Measurements from ENCODE around the gene MSLN. TPM values are rescaled to one million over a fixed set of nuclear protein-coding genes. Genes with fewer than 3 reads are reported as not detected.

MSLN gene
- total RNA-seq, 1 donor from 2014 or later: 0.91 TPM

- Histone ChIP-seq H3K36me3 (no peaks in the 10 kb centered on the region), H3K4me1 (no peaks in the 10 kb centered on the region), H3K4me3 (no peak overlapping the region), H3K27me3 (ENCODE audit: low read depth) (peaks cover 65% of the 10 kb centered on the region), H3K27ac (replicated peaks) (no peak overlapping the region), H3K9me3 (replicated peaks) (no peaks in the 10 kb centered on the region)
- no peak for DNase-seq
- intact Hi-C loops (cut with micrococcal nuclease): no loop called here
- TF ChIP-seq, protein P1, sequence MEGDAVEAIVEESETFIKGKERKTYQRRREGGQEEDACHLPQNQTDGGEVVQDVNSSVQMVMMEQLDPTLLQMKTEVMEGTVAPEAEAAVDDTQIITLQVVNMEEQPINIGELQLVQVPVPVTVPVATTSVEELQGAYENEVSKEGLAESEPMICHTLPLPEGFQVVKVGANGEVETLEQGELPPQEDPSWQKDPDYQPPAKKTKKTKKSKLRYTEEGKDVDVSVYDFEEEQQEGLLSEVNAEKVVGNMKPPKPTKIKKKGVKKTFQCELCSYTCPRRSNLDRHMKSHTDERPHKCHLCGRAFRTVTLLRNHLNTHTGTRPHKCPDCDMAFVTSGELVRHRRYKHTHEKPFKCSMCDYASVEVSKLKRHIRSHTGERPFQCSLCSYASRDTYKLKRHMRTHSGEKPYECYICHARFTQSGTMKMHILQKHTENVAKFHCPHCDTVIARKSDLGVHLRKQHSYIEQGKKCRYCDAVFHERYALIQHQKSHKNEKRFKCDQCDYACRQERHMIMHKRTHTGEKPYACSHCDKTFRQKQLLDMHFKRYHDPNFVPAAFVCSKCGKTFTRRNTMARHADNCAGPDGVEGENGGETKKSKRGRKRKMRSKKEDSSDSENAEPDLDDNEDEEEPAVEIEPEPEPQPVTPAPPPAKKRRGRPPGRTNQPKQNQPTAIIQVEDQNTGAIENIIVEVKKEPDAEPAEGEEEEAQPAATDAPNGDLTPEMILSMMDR (IDR thresholded peaks at IDR 0.05; ENCODE audit: borderline replicate concordance): no peak
These were observed 37.2 kb downstream of the MSLN start for GRCh38 chr16:797686-798085.

DNA sequence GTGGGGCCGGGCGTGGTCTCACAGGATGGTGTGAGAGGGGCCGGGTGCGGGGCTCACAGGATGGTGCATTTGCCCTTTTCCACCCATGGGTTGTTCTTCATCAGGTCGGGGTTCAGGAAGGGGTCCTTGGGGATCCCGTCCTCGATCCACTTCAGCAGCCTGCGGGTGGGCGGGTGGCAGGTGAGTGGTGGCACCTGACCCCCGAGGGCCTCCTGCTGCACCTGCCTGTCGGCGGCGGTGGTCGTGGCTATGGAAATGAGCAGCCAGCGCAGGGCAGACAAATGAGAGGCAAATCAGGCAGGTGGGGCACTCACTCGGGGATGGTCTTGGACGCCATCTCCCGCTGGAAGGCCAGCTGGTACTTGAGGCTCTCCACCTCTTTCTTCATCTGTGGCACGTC is 38.1 kb downstream of the MSLN start:
- Histone ChIP-seq H3K36me3 (no peaks in the 10 kb centered on the region), H3K27me3 (ENCODE audit: low read depth) (peaks cover 74% of the 10 kb centered on the region), H3K27ac (replicated peaks) (no peak overlapping the region), H3K4me1 (no peaks in the 10 kb centered on the region), H3K9me3 (replicated peaks) (no peaks in the 10 kb centered on the region), H3K4me3 (no peak overlapping the region)
- intact Hi-C loops (cut with micrococcal nuclease): no loop called here
- TF ChIP-seq, protein P1 (IDR thresholded peaks at IDR 0.05; ENCODE audit: borderline replicate concordance): no peak
- DNase-seq: no peak

DNA sequence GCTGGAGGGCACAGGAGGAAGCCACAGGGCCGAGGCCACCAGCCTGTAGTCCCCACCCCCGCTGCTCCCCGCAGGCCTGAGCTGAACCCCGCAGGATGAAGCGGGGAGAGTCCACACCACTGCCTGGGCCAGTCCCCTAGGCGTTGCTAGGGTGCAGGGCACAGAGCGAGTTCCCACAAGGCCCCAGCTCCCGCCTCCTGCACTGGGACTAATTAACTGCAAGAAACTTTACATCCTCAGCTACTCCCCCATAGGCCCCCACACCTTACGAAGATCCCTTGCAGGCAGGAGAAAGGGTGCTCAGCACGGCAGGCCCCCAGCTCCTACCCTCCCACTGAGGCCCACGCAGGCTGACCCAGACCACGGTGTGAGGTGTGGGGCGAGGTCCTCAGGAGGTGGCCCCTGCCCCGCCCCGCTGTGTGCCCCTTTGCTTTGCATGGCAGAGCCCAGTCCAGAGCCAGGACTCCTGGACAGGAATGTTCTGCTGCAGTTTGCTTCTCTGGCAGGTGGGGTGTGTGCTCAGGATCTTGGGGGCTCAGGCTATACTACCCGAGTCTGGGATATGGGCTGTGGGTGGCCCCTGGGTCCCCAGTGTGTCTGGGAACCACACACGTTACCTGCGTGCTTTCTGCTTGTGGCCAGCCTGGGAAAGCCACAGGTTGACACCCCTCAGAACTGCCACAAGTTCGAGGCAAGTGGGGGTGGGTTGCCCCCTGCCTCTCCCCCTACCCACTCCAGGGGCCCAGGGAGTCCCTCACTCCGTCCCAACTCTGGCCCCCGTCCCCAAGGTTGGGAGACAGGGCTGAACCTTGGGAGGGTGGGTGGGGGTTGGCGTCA is 38.8 kb downstream of the MSLN start:
- Histone ChIP-seq H3K4me1 (no peaks in the 10 kb centered on the region), H3K27ac (replicated peaks) (no peak overlapping the region), H3K36me3 (no peaks in the 10 kb centered on the region), H3K27me3 (ENCODE audit: low read depth) (peaks cover 74% of the 10 kb centered on the region), H3K4me3 (no peak overlapping the region), H3K9me3 (replicated peaks) (no peaks in the 10 kb centered on the region)
- TF ChIP-seq, protein P1 (IDR thresholded peaks at IDR 0.05; ENCODE audit: borderline replicate concordance): no peak
- intact Hi-C loops (cut with micrococcal nuclease): no loop called here
- no peak for DNase-seq

DNA sequence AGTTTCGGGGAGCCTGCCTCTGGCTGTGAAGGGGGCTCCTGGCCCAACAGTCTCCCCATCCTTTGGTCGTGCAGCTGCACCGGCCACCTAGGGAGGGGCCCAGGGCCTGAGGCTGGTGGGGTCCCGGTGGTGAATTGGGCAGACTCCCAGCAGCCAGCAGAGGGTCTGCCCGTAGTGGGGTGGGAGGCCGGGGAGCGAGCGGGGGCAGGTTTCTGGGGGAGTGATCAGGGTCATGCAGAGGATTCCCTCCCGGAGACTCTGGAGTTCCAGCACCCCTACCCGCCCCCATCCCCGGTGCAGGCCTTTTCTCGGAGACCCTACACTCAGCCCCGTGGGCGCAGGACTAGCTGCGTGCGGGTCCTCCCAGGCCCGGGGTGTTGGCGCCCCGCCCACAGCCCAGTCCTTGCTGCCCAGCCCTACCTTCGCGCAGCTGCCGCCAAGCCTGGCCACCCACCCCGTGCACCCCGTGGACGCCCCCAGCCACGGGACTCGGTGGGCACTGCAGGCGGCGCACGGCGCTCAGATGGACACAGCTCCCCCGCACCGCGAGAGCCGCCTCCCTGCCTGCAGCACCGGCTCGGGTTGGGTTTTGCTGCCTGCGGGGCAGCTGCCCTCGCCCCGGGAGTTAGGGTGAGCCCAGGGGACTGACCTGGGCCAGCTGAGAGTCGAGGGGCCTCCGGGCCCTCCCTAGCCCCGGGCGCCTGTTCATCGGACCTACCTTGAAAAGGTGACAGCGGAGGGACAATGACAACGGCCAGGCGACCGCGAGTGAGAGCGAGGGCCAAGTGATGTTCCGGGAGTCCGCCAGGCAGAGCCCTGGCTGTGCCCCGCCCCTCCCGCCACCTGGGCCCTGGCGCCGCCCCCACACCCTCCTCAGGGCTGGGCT is 39.7 kb downstream of the MSLN start, which contains the start of gene GNG13:
TSS of gene GNG13 (minus strand) at position 787 of the 886 bp plus-strand sequence. CDS start 1,657 bp downstream, outside the sequence.
- DNase-seq: no peak
- TF ChIP-seq, protein P1 (IDR thresholded peaks at IDR 0.05; ENCODE audit: borderline replicate concordance): no peak
- intact Hi-C loops (cut with micrococcal nuclease): no loop called here

DNA sequence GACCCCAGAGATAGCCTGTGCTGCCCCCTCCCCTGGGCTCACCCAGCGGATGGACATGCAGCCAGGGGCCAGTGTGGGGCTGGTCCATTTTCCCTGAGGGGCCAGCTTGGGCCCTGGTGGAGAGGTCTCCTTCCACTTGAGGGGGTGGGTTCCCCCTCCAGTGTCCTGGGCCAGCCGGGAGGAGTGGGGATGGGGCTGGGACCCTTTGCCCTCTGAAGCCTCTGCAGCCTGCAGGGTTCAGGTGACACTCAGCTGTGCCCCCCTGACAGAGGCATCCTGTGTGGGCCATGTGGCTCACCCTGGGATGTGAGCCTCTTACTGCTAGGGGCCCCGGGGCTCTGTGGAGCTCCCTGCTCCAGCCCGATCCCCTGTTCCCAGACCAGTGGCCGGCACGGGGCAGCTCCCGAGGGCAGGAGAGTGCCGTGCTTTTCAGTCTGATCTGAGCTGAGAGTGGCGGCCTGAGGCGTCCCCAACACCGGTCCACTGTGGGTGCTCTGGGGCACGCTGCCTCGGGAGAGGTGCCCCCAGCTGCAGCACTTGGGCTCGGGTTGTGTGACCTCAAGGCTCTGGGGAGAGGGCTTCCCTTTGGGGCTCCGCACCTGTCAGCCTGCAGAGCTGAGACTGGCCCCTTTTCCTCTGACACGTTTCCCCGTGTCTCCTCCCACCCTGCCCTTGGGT is 40.4 kb downstream of the MSLN start:
- no peak for DNase-seq
- intact Hi-C loops (cut with micrococcal nuclease): no loop called here

More for the DNA sequence above, 39.7 kb downstream of the MSLN start, which contains the start of gene GNG13:
- Histone ChIP-seq H3K27ac (replicated peaks) (no peak within 1 kb of the TSS), H3K27me3 (ENCODE audit: low read depth) (peaks cover 74% of the 10 kb centered on the region), H3K9me3 (replicated peaks) (no peaks in the 10 kb centered on the region), H3K36me3 (no peaks in the 10 kb centered on the region), H3K4me3 (no peak within 1 kb of the TSS), H3K4me1 (no peaks in the 10 kb centered on the region)

More for the DNA sequence above, 40.4 kb downstream of the MSLN start:
- Histone ChIP-seq H3K9me3 (replicated peaks) (no peaks in the 10 kb centered on the region), H3K4me1 (peaks cover 6% of the 10 kb centered on the region), H3K36me3 (no peaks in the 10 kb centered on the region), H3K27me3 (ENCODE audit: low read depth) (peaks cover 71% of the 10 kb centered on the region), H3K4me3 (no peak overlapping the region), H3K27ac (replicated peaks) (no peak overlapping the region)
- TF ChIP-seq, protein P1 (IDR thresholded peaks at IDR 0.05; ENCODE audit: borderline replicate concordance): no peak
